Heart left ventricle (tissue), 16 donors: ENCODE measurements around the gene TFEB. TPM values are rescaled to one million over a fixed set of nuclear protein-coding genes. Genes with fewer than 3 reads are reported as not detected.

Source experiments
- ATAC-seq, 4 donors: fragments of 200-7000 bp; cut with Tn5 transposase; one replicate each; pipeline ENCODE4 v1.9.1; 2020 to 2022; ENCODE audit warnings: moderate library complexity in 4 of 4, mild to moderate bottlenecking in 3 of 4, moderate number of reproducible peaks in 1 of 4
- DNase-seq, 5 donors: peaks; one replicate each; pipeline ENCODE4 v3.0.0-alpha.2; 2020
- H3K27ac ChIP-seq, 12 donors: fragments of 200-600 bp; sonication (generic) in 4 of 12; one replicate each; pipeline versions ENCODE4 v1.5.0 to v1.8.0; 2016 to 2022; ENCODE audit warnings: mild to moderate bottlenecking in 2 of 12
- H3K27me3 ChIP-seq, 9 donors: fragments of 200-600 bp; sonication (generic) in 2 of 9; one replicate each; pipeline versions ENCODE4 v1.5.1 to v1.8.0; 2016 to 2022; ENCODE audit warnings: mild to moderate bottlenecking in 3 of 9
- H3K36me3 ChIP-seq, 9 donors: fragments of 200-600 bp; sonication (generic) in 2 of 9; one replicate each; pipeline versions ENCODE4 v1.5.0 to v1.8.0; 2018 to 2022; ENCODE audit warnings: mild to moderate bottlenecking in 2 of 9
- H3K4me1 ChIP-seq, 12 donors: fragments of 200-600 bp; sonication (generic) in 4 of 12; one replicate each; pipeline versions ENCODE4 v1.5.0 to v1.8.0; 2016 to 2022; ENCODE audit warnings: mild to moderate bottlenecking in 3 of 12
- H3K4me3 ChIP-seq, 12 donors: fragments of 200-600 bp; sonication (generic) in 4 of 12; one replicate each; pipeline versions ENCODE4 v1.5.0 to v1.8.0; 2017 to 2022; ENCODE audit warnings: mild to moderate bottlenecking in 9 of 12, moderate library complexity in 4 of 12
- H3K9me3 ChIP-seq, 12 donors: fragments of 200-600 bp; sonication (generic) in 4 of 12; one replicate each; pipeline versions ENCODE4 v1.5.0 to v1.8.0; 2016 to 2022; ENCODE audit warnings: mild to moderate bottlenecking in 1 of 12
- POLR2A ChIP-seq, 2 donors: fragments of 450-650 bp; IDR thresholded peaks; one replicate each; pipeline ENCODE4 v1.6.1; 2017; ENCODE audit warnings: antibody characterized with exemption in 2 of 2, mild to moderate bottlenecking in 2 of 2, moderate library complexity in 2 of 2
- WGBS, 4 donors: extraction: QIAGEN DNeasy Blood & Tissue Kit in 2 of 4; methylation state at CpG; one replicate each; pipeline versions ENCODE4 v1.1.5 to v1.1.7; 2013 to 2018; 5-methylcytosine and 5-hydroxymethylcytosine counted together
- intact Hi-C, 10 donors: fragments of 100-400 bp; cut with DNase I; formaldehyde crosslinking; loops; one replicate each; pipeline versions ENCODE4 v1.11.1 to v1.14.2; 2022
- polyA plus RNA-seq, 2 donors: library from polyadenylated mRNA; stranded (reverse); fragments of 200-250 nt; gene quantifications; one replicate each; pipeline ENCODE4 v1.2.3, GENCODE V29; 2013
- total RNA-seq, 9 donors: library from RNA; depleted of rRNA in 2 of 9; stranded (reverse); fragments of >200 nt in 2 of 9; fragmentation: NEBNext Ultra II Directional in 3 of 9; extraction: Animal tissue kit (Norgen Biotek cat#: 25700) in 3 of 9; gene quantifications; one replicate each; pipeline versions ENCODE4 v1.1.0 to v1.2.4, GENCODE V29; 2016 to 2023
- TF ChIP-seq, protein P1 (sequence below), 12 donors: fragments of 200-600 bp; sonication (generic) in 4 of 12; IDR thresholded peaks; one replicate each; pipeline versions ENCODE4 v1.5.0 to v1.8.0; 2018 to 2022; ENCODE audit warnings: antibody characterized with exemption in 12 of 12, mild to moderate bottlenecking in 5 of 12
- donor health status: ischemic (EF 13 %, LVEDD 7.1; RV severe dilation, severe dysfunction).
- donor health status: healthy with polysubstance abuse.
- donor health status: DM: no; HTN: yes; CAD: no.
- donor health status: DM: no; HTN: no; CAD: no.
- donor health status: ischemic (EF 25% LVEDD 6.9; RV normal size, moderate dysfunction).
- donor health status: ischemic (EF 25% LVEDD 5.7; RV mildly dilated, moderate dysfunction).
- donor health status: healthy.
- donor health status: DM: yes; HTN: yes; CAD: no.
- donor health status: ischemic (EF 35%, LVEDD 5.7; RV mildly dilated, moderate dysfunction).
- donor health status: nonischemic (EF 11% LVEDD 7.7; RV severe dilation, severe dysfunction).
- donor health status: DM: yes; HTN: yes; CAD: no.
- donor health status: PGD.
- donor health status: ischemic (EF 29% LVEDD 5.4; RV normal size, mild dysfunction).
- donor health status: nonischemic (EF 23%, LVEDD 6.1; RV moderate dilation, normal function).

The TFEB gene
- total and polyA plus RNA-seq, 11 donors: 26.2 to 47.2 (median 40.4) TPM

DNA sequence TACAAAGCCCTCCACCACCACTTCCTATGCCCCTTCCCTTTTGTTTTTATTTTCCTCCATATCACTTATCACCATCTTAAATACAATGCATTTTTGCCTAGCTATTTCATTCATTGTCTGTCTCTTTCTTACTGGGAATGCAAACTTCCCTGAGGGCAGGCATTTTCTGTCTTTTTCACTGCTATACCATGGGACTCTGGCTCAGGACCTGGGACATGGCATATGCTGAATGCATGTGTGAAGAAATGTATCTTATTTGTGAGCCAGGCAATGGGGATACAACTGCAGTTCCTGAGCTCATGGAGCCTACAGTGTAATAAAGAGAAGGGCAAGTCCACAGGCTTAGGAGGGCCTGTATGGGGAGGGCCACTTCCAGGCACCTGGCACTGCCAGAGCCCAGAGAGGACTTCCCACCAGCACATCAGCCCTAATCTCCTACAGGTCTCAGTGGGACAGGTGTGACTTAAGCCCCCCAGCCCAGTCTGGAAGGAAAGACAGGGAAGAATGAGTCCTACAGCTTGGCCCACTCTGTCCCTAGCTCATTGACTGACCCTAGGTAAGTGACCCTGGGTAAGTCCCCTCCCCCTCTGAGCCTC is 43.2 kb downstream of the TFEB start:
- TF ChIP-seq POLR2A (IDR thresholded peaks at IDR 0.05): no peak
- TF ChIP-seq, protein P1, sequence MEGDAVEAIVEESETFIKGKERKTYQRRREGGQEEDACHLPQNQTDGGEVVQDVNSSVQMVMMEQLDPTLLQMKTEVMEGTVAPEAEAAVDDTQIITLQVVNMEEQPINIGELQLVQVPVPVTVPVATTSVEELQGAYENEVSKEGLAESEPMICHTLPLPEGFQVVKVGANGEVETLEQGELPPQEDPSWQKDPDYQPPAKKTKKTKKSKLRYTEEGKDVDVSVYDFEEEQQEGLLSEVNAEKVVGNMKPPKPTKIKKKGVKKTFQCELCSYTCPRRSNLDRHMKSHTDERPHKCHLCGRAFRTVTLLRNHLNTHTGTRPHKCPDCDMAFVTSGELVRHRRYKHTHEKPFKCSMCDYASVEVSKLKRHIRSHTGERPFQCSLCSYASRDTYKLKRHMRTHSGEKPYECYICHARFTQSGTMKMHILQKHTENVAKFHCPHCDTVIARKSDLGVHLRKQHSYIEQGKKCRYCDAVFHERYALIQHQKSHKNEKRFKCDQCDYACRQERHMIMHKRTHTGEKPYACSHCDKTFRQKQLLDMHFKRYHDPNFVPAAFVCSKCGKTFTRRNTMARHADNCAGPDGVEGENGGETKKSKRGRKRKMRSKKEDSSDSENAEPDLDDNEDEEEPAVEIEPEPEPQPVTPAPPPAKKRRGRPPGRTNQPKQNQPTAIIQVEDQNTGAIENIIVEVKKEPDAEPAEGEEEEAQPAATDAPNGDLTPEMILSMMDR (IDR thresholded peaks at IDR 0.05): no peak
- Histone ChIP-seq H3K27me3 (no peaks in the 10 kb centered on the region), H3K36me3 (peaks cover 0 to 44% (median 32%) of the 10 kb centered on the region in 9 donors), H3K4me1 (peaks cover 0 to 45% (median 14%) of the 10 kb centered on the region in 12 donors), H3K4me3 (no peak overlapping the region), H3K9me3 (no peaks in the 10 kb centered on the region), H3K27ac (no peak overlapping the region)
- ATAC-seq: no peak
- intact Hi-C loops: loop anchor here in 2 of 10 donors (5.0 to 10.0 kb wide), 2 partner anchors 83 to 85 kb away; partner anchors contain the start of gene FRS3 (in 2 of the 2)
- DNase-seq: no peak

DNA sequence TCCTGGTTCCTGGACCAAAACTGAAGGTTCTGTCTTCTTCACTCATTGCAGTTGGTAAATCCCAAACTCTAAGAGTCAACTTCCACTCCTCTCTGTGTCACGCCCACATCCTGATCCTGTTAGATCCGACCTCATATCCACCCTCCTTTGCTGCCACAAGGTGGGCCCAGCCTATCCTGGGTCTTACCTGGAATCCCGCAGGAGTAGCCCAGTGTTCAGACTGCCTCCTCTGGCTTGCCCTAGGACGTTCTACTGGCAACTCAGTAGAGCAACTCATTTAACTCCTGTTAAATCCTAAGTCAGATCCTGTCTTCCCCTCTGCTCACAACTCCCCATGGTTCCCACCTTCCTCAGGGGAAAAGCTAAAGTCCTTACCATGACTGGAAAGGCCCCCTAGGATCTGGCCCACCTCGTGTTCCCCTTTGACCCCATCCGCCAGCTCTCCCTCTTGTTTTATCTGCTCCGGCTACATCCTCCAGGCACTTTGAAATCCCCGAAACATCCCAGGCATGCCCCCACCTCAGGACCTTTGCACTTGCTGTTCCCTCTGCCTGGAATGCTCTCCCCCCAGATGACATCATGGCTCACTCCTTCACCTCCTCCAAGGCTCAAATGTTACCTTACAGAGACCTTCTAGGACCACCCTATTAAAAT is 43.9 kb downstream of the TFEB start:
- intact Hi-C loops: loop anchor here in 2 of 10 donors (5.0 to 10.0 kb wide), 2 partner anchors 83 to 86 kb away; partner anchors contain the start of gene FRS3 (in 2 of the 2)
- peaks cover 0 to 45% (median 14%) of the 10 kb centered on the region in 12 donors for H3K4me1 ChIP-seq
- no peaks in the 10 kb centered on the region for H3K27me3 ChIP-seq
- peaks cover 0 to 47% (median 38%) of the 10 kb centered on the region in 9 donors for H3K36me3 ChIP-seq
- H3K9me3 ChIP-seq: no peaks in the 10 kb centered on the region
- no peak for DNase-seq
- no peak overlapping the region for H3K4me3 ChIP-seq
- no peak overlapping the region for H3K27ac ChIP-seq
- no peak for ATAC-seq
- TF ChIP-seq, protein P1 (IDR thresholded peaks at IDR 0.05): no peak
- no peak for TF ChIP-seq POLR2A (IDR thresholded peaks at IDR 0.05)
- 83 to 86% (median 84%) methylated on average over 8 of the region's 8 CpGs for WGBS, 4 donors

DNA sequence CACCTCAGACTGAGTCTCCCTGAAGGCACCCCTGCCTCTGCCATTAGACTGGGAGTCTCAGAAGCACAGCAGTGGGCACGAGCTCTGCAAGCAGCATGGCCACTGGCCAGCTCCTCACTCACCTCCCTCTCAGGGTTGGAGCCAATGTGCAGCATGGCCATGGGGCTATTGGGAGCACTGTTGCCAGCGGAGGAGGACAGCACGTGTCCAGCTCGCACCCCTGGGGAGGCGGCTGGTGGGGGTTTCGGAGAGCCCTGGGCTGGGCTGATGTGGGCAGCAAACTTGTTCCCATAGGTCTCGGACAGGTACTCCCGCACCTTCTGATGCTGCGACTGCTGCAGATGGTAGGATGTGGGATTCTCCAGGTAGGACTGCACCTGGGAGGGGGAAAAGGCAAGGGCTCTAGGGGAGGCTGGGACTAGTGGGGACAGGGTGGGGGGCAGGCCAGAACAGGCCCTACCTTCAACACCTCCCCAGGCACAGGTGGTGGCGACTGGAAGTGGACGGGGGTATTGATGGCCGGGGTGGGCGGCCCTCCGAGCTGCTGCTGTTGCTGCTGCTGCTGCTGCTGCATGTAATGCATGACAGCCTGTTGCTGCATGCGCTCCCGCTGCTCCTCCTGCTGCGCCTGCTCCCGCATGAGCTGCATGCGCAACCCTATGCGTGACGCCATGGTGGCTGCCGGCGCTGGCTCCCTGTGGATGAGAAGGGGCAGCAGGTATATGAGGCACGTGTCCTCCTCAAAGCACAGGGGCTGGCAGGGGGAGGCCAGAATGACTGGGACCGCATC is 44.7 kb downstream of the TFEB start:
- no peaks in the 10 kb centered on the region for H3K27me3 ChIP-seq
- DNase-seq (peak in 1 of 5 donors; percentile 59), ATAC-seq (no peak)
- no peaks in the 10 kb centered on the region for H3K9me3 ChIP-seq
- H3K4me1 ChIP-seq: peaks cover 0 to 45% (median 14%) of the 10 kb centered on the region in 12 donors
- intact Hi-C loops: loop anchor here in 2 of 10 donors (5.0 to 10.0 kb wide), 2 partner anchors 84 to 87 kb away; partner anchors contain the start of gene FRS3 (in 2 of the 2)
- H3K27ac ChIP-seq: no peak overlapping the region
- no peak overlapping the region for H3K4me3 ChIP-seq
- peaks cover 0 to 54% (median 45%) of the 10 kb centered on the region in 9 donors for H3K36me3 ChIP-seq
- 95 to 97% (median 95%) methylated on average over 19 to 25 of the region's 25 CpGs for WGBS, 4 donors
- no peak for TF ChIP-seq POLR2A (IDR thresholded peaks at IDR 0.05)
- TF ChIP-seq, protein P1 (IDR thresholded peaks at IDR 0.05): no peak
